ENCODE measurements around the gene NAALADL2. TPM values are rescaled to one million over a fixed set of nuclear protein-coding genes. Genes with fewer than 3 reads are reported as not detected.

NAALADL2 gene
- total RNA-seq, 1 experiment from 2014 or later: 1.6 TPM

GRCh38 chr3:175381685-175382084 is 522.6 kb downstream of the NAALADL2 start:
- no peak for DNase-seq
- no peak overlapping the region for H2BK15ac ChIP-seq (ENCODE audit: low read depth, low read length)
- no peak overlapping the region for H3K9ac ChIP-seq (ENCODE audit: extremely low read depth, insufficient read length, low read length)
- H3K18ac ChIP-seq (ENCODE audit: insufficient read length, low read depth, low read length): no peak overlapping the region
- H3K23me2 ChIP-seq (ENCODE audit: insufficient read length, low read depth, low read length, poor library complexity, severe bottlenecking): no peaks in the 10 kb centered on the region
- H3K27me3 ChIP-seq (ENCODE audit: insufficient read depth, low read length): no peaks in the 10 kb centered on the region
- no peaks in the 10 kb centered on the region for H3K79me1 ChIP-seq (ENCODE audit: insufficient read depth, low read depth, low read length, poor library complexity, severe bottlenecking)
- H3K4me1 ChIP-seq (ENCODE audit: insufficient read depth, low read length): no peaks in the 10 kb centered on the region
- no peak overlapping the region for H2AK5ac ChIP-seq (ENCODE audit: insufficient read length, low read length)
- no peak overlapping the region for H2BK120ac ChIP-seq (ENCODE audit: low read depth, low read length, poor library complexity, severe bottlenecking)
- H3K27ac Mint-ChIP-seq: no peak overlapping the region
- H2AFZ ChIP-seq (ENCODE audit: low read length): no peak overlapping the region
- H2BK20ac ChIP-seq (ENCODE audit: low read depth, low read length, poor library complexity, severe bottlenecking): no peak overlapping the region
- no peaks in the 10 kb centered on the region for H3K79me2 ChIP-seq (ENCODE audit: insufficient read depth, low read length)
- H4K91ac ChIP-seq (ENCODE audit: insufficient read length, low read depth, low read length): no peak overlapping the region
- H3K23ac ChIP-seq (ENCODE audit: insufficient read length, low read depth, low read length): no peak overlapping the region
- no peak overlapping the region for H2BK12ac ChIP-seq (ENCODE audit: insufficient read length, low read depth, low read length)
- H4K5ac ChIP-seq (ENCODE audit: insufficient read length, low read depth, low read length): no peak overlapping the region
- H3K36me3 Mint-ChIP-seq (ENCODE audit: insufficient read depth in 1 of 3, low read depth in 3 of 3): 0 out of 7 replicates have a peak, but pooled peaks cover 0 to 3% (median 0%) of the 10 kb centered on the region in 3 experiments
- no peaks in the 10 kb centered on the region for H3K9me3 ChIP-seq (ENCODE audit: control insufficient read depth, low read depth, low read length)
- TF ChIP-seq CTCF (conservative IDR thresholded peaks at IDR 0.05): no peak
- no peak overlapping the region for H3K4me3 Mint-ChIP-seq
- peaks cover 0 to 3% of the 10 kb centered on the region in 2 experiments; a peak in 2 of 5 replicates for H3K9me3 Mint-ChIP-seq
- H4K20me1 ChIP-seq (ENCODE audit: control insufficient read depth, insufficient read depth, insufficient read length): no peaks in the 10 kb centered on the region
- H3K4me1 Mint-ChIP-seq: peaks cover 0 to 2% of the 10 kb centered on the region in 2 experiments; a peak in 1 of 4 replicates
- no peak overlapping the region for H4K8ac ChIP-seq (replicated peaks; ENCODE audit: insufficient read length, low read depth, low read length)
- H3K4me2 ChIP-seq (ENCODE audit: insufficient read depth, insufficient read length, low read length): no peak overlapping the region
- no peak overlapping the region for H3K27ac ChIP-seq (ENCODE audit: insufficient read length, low read depth, low read length)
- no peaks in the 10 kb centered on the region for H3K27me3 Mint-ChIP-seq (ENCODE audit: low read depth)
- H3T11ph ChIP-seq (ENCODE audit: low read length): no peak overlapping the region
- H2BK5ac ChIP-seq (ENCODE audit: insufficient read length, low read length): no peak overlapping the region
- H3K14ac ChIP-seq (ENCODE audit: insufficient read depth, low read length): no peak overlapping the region
- H3K4ac ChIP-seq (ENCODE audit: low read depth, low read length): no peak overlapping the region
- no CpG with 5 or more reads among the region's 4 CpGs for WGBS (ENCODE audit: extremely low coverage, insufficient read length, low lambda C conversion rate)
- H3K56ac ChIP-seq (ENCODE audit: insufficient read length, low read depth, low read length): no peak overlapping the region

Data from H9 (cell line).